ENCODE measurements around the gene DEPDC5. TPM values are rescaled to one million over a fixed set of nuclear protein-coding genes. Genes with fewer than 3 reads are reported as not detected.

DEPDC5 gene
- total RNA-seq, 1 experiment from 2014 or later: 13.7 TPM

GRCh38 chr22:31869739-31870138 is 115.9 kb downstream of the DEPDC5 start:
- Histone ChIP-seq H3K36me3 (replicated peaks; ENCODE audit: control insufficient read depth, insufficient read depth, low read length) (no peaks in the 10 kb centered on the region; the same call in 1 of the 2 replicates), H3K4me3 (ENCODE audit: insufficient read depth, low read depth, low read length) (no peak overlapping the region), H3K27me3 (ENCODE audit: control insufficient read depth, insufficient read depth, low read length) (no peaks in the 10 kb centered on the region)
- no peak for DNase-seq

DNA sequence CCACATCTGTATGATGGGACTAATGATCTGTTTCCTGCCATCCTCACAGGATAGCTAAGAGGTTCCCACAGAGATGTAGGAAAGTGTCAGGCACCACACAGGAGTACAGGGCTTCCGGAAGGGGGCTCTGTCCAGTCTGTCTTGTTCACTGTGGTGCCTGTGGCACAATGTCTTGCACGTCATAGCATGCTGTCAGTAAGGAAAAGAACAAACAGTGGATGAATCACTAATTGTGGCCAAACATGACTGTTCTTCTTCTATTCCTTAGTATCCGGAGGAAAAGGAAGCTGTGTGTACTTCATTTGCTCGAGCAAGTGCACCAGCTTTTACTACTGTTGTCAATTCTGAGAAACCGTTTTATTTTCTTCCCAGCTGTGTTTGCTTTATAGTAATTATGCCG is 117.1 kb downstream of the DEPDC5 start:
- H3K27me3 ChIP-seq (ENCODE audit: control insufficient read depth, insufficient read depth, low read length): no peaks in the 10 kb centered on the region
- DNase-seq: no peak
- no peaks in the 10 kb centered on the region; the same call in 1 of the 2 replicates for H3K36me3 ChIP-seq (replicated peaks; ENCODE audit: control insufficient read depth, insufficient read depth, low read length)
- H3K4me3 ChIP-seq (ENCODE audit: insufficient read depth, low read depth, low read length): no peak overlapping the region

DNA sequence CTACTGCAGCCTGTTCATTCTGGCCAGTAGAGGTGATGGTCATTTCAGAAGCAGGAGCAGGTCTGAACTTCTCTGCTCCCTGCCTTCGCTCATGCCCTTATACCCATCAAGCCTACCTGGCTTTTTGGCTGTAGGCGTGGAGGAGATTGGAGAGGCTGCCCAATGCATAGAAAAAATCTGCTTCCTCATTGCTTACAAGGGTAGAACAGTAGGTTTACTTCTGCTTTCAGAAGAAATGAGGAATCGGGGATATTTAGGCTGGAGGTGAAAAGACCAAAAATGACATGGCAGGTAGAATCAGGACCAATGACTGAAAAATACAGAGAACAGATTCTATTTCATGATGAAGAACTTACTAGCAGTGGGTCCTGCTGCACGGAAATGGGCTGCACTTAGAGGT is 117.7 kb downstream of the DEPDC5 start:
- no peaks in the 10 kb centered on the region; the same call in none of the 2 replicates for H3K36me3 ChIP-seq (replicated peaks; ENCODE audit: control insufficient read depth, insufficient read depth, low read length)
- no peaks in the 10 kb centered on the region for H3K27me3 ChIP-seq (ENCODE audit: control insufficient read depth, insufficient read depth, low read length)

DNA sequence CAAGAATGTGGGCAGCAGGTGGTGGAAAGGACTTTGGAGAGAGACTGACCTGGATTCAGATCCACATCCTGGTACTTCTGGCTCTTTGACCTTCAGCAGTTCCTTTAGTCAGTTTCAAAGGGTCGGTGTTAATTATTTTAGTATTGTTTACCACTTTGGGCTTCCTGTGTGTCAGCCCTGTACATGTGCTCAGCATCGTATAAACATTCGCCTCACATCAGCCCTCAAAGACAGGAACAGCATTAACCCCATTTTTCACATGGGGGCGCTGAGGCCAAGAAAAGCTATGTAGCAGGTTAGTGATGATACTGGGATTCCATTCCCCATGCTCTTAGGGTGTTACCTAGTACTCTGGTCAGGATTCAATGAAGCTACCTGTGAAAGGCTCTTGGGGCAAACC is 118.4 kb downstream of the DEPDC5 start:
- no peaks in the 10 kb centered on the region; the same call in none of the 2 replicates for H3K36me3 ChIP-seq (replicated peaks; ENCODE audit: control insufficient read depth, insufficient read depth, low read length)
- H3K4me3 ChIP-seq (ENCODE audit: insufficient read depth, low read depth, low read length): no peak overlapping the region
- peak; percentile 50 for DNase-seq
- no peaks in the 10 kb centered on the region for H3K27me3 ChIP-seq (ENCODE audit: control insufficient read depth, insufficient read depth, low read length)

More for the DNA sequence above, 117.7 kb downstream of the DEPDC5 start:
- DNase-seq: no peak
- no peak overlapping the region for H3K4me3 ChIP-seq (ENCODE audit: insufficient read depth, low read depth, low read length)

DNA sequence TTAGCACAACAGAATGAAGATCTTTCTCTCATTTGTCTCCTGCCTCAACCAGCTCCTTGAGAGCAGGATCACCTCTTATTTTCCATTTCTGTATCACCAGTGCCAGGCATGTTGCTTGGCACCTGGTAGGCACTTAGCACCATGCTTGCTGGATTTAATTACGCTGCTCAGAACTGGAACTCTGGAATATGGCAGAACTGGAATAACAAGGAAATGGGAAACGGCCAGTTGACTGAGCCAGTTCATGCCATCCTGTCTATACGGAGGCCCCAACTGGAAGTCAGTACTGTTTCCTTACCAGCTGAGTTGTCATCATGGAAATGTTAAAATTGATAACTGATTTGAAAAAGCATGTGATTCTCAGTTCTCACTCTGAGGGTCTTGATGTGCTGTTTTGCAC is 121.0 kb downstream of the DEPDC5 start:
- Histone ChIP-seq H3K36me3 (replicated peaks; ENCODE audit: control insufficient read depth, insufficient read depth, low read length) (no peaks in the 10 kb centered on the region; the same call in none of the 2 replicates), H3K4me3 (ENCODE audit: insufficient read depth, low read depth, low read length) (no peak overlapping the region)

DNA sequence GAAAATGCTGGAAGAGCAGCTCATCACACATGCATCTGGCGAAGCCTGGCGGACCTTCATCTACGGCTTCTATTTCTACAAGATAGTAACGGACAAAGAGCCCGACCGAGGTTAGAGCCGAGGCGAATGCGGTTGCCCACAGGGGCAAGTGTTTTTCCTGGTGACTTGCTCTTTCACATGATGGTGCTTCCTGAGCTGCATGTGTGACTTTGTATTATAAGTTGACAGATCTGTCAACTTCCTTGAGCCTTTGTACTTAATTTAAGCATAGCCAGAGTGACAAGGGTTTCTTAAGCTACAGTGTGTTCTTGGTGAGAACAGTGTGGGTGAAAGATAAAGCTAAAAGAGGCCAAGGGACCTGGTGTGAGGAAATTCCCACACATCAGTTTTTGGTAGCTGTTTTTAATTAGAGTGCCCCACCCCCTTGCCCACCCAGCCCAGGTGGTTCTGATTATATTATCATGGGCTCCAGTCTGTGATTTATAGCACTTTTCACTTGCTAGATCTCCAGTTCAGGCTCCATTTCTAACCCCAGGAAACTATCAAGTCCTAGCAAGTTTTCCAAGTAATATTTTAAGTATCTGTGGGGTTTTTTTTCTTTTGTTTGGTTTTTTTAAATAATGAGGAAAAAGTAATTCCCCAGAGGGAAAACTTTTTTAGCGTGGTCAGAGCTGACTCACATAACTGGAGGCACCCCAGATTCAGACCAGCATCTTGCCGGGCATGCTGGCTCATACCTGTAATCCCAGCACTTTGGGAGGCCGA is 122.5 kb downstream of the DEPDC5 start:
- Histone ChIP-seq H3K36me3 (replicated peaks; ENCODE audit: control insufficient read depth, insufficient read depth, low read length) (no peaks in the 10 kb centered on the region; the same call in none of the 2 replicates), H3K4me3 (ENCODE audit: insufficient read depth, low read depth, low read length) (no peak overlapping the region), H3K27me3 (ENCODE audit: control insufficient read depth, insufficient read depth, low read length) (no peaks in the 10 kb centered on the region)
- DNase-seq: no peak

More for the DNA sequence above, 121.0 kb downstream of the DEPDC5 start:
- H3K27me3 ChIP-seq (ENCODE audit: control insufficient read depth, insufficient read depth, low read length): no peaks in the 10 kb centered on the region
- no peak for DNase-seq

DNA sequence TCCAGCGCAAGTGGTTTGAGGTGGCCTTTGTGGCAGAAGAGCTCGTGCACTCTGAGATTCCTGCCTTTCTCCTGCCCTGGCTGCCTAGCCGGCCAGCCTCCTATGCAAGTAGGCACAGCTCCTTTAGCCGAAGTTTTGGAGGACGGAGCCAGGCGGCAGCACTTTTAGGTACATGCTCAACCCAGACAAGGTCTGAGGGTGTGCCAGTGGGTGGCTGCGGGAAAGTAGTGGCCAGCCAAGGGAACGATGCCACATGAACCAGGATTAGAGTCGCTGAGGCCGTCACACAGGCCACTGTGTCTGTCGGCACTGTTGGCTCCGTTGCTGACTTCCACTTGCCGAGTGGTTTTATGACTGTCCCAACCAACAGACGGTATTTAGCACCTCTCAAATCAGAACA is 125.8 kb downstream of the DEPDC5 start:
- DNase-seq: no peak
- H3K36me3 ChIP-seq (replicated peaks; ENCODE audit: control insufficient read depth, insufficient read depth, low read length): no peaks in the 10 kb centered on the region; the same call in 1 of the 2 replicates
- H3K4me3 ChIP-seq (ENCODE audit: insufficient read depth, low read depth, low read length): no peak overlapping the region
- H3K27me3 ChIP-seq (ENCODE audit: control insufficient read depth, insufficient read depth, low read length): no peaks in the 10 kb centered on the region

DNA sequence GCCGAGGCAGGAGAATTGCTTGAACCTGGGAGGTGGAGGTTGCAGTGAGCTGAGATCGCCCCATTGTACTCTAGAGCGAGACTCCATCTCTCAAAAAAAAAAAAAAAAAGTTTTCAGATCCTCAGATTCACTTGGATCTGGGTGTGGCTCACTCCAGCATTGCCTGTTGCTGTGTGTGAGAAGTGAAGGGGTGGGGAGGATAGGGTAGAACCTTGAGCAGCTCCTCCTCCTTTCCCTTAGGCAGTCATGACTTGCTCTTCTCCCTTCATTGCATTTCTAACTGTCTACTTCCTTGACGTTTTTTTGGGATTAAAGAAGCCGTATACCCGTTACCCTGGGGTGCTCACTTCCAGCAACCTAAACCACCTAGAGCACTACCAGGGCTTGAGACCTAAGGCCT is 127.4 kb downstream of the DEPDC5 start:
- no peak for DNase-seq
- no peak overlapping the region for H3K4me3 ChIP-seq (ENCODE audit: insufficient read depth, low read depth, low read length)
- H3K36me3 ChIP-seq (replicated peaks; ENCODE audit: control insufficient read depth, insufficient read depth, low read length): no peaks in the 10 kb centered on the region
- H3K27me3 ChIP-seq (ENCODE audit: control insufficient read depth, insufficient read depth, low read length): no peaks in the 10 kb centered on the region

GRCh38 chr22:31881865-31882264 is 128.0 kb downstream of the DEPDC5 start:
- Histone ChIP-seq H3K36me3 (replicated peaks; ENCODE audit: control insufficient read depth, insufficient read depth, low read length) (no peaks in the 10 kb centered on the region), H3K27me3 (ENCODE audit: control insufficient read depth, insufficient read depth, low read length) (no peaks in the 10 kb centered on the region), H3K4me3 (ENCODE audit: insufficient read depth, low read depth, low read length) (no peak overlapping the region)
- DNase-seq: no peak

- Histone ChIP-seq H3K36me3 (replicated peaks; ENCODE audit: control insufficient read depth, insufficient read depth, low read length) (no peaks in the 10 kb centered on the region), H3K4me3 (ENCODE audit: insufficient read depth, low read depth, low read length) (no peak overlapping the region), H3K27me3 (ENCODE audit: control insufficient read depth, insufficient read depth, low read length) (no peaks in the 10 kb centered on the region)
- DNase-seq: no peak
These were observed 129.2 kb downstream of the DEPDC5 start for GRCh38 chr22:31882971-31883370.

GRCh38 chr22:31883989-31884388 is 130.2 kb downstream of the DEPDC5 start:
- no peaks in the 10 kb centered on the region for H3K27me3 ChIP-seq (ENCODE audit: control insufficient read depth, insufficient read depth, low read length)
- DNase-seq: no peak
- H3K36me3 ChIP-seq (replicated peaks; ENCODE audit: control insufficient read depth, insufficient read depth, low read length): no peaks in the 10 kb centered on the region
- H3K4me3 ChIP-seq (ENCODE audit: insufficient read depth, low read depth, low read length): no peak overlapping the region

DNA sequence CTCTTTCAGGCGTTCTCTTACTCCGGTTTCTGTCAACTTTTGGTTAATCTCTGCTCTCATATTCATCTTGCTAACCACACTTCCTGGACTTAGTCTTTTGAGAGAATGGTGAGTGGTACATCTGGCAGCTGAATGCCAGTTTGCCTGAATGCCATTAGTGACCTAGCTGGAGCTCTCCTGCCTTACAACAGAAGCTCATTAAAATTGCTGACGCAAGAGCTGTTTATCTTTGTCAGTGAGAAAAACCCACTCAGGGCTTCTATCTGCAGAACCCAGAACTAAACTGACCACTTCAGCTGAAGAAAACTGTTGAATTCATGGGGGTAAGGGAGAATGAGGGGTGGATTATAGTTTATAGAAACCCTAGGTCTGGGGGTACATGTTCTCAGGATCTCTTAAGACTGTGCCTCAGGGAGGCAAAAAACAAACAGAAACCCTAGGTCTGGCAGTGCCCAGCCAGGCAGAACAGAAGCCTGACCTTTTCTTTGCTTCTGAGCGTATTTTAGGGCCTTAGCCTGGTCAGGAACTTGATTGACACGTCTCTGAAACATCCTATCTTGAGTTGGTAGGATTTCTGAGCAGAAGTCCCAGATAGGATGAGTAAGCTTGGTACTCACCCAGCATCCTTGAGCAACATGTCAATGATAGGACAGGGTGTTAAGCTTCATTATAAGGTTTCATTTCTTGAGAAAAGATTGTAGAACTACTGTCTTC is 137.7 kb downstream of the DEPDC5 start:
- Histone ChIP-seq H3K27me3 (ENCODE audit: control insufficient read depth, insufficient read depth, low read length) (no peaks in the 10 kb centered on the region), H3K36me3 (replicated peaks; ENCODE audit: control insufficient read depth, insufficient read depth, low read length) (peaks cover 1% of the 10 kb centered on the region; the same call in 1 of the 2 replicates), H3K4me3 (ENCODE audit: insufficient read depth, low read depth, low read length) (no peak overlapping the region)
- DNase-seq: no peak

- no peaks in the 10 kb centered on the region for H3K27me3 ChIP-seq (ENCODE audit: control insufficient read depth, insufficient read depth, low read length)
- H3K36me3 ChIP-seq (replicated peaks; ENCODE audit: control insufficient read depth, insufficient read depth, low read length): peaks cover 1% of the 10 kb centered on the region; the same call in 1 of the 2 replicates
- no peak overlapping the region for H3K4me3 ChIP-seq (ENCODE audit: insufficient read depth, low read depth, low read length)
- no peak for DNase-seq
These were observed 138.2 kb downstream of the DEPDC5 start for GRCh38 chr22:31892080-31892433.

DNA sequence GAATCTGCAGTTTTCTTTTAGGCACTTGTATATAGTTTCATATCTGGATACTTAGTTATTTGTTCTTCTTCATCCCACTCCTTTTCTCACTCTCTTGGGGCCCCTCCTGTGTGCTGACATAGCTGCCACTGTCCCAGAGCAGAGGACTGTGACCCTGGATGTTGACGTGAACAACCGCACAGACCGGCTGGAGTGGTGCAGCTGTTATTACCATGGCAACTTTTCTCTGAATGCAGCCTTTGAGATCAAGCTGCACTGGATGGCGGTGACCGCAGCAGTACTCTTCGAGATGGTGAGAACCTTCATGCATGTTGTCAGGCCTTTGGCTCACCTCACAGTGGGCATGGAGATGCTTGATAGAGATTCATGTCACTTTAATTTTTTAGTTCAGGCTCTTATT is 139.6 kb downstream of the DEPDC5 start:
- H3K4me3 ChIP-seq (ENCODE audit: insufficient read depth, low read depth, low read length): no peak overlapping the region
- H3K36me3 ChIP-seq (replicated peaks; ENCODE audit: control insufficient read depth, insufficient read depth, low read length): peaks cover 1% of the 10 kb centered on the region; the same call in 1 of the 2 replicates
- no peak for DNase-seq
- H3K27me3 ChIP-seq (ENCODE audit: control insufficient read depth, insufficient read depth, low read length): no peaks in the 10 kb centered on the region

Data from H7 (cell line).